GM19372 (cell line): ENCODE measurements around the gene TEPSIN.

Experiments used
- ATAC-seq: cut with Tn5 transposase; IDR thresholded peaks from one replicate; pipeline ENCODE4 v1.9.1; 2021; ENCODE audit warnings: mild to moderate bottlenecking, low read depth, moderate library complexity; ENCODE audit not compliant: unreplicated experiment

Gene TEPSIN

DNA sequence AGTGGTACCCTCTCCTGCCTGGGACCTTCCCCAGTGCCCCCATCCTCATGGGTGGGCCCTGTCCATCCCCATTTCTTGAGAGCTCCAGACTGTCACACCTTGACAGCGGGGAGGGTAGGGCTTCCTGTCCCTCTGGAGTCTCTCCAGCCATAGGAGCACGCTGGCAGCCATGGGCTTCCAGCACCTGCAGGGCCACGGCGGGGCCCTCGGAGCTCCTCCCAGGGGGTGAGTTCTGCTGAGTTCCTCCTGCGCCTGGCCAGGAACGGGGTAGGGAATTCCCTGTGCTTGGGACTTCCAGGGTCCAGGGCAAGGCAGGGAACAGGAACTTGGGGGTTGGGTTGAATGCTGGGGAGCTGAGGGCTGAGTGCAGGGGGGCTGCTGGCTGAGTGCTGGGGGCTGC is 49.8 kb downstream of the TEPSIN start:
- no peak for ATAC-seq

DNA sequence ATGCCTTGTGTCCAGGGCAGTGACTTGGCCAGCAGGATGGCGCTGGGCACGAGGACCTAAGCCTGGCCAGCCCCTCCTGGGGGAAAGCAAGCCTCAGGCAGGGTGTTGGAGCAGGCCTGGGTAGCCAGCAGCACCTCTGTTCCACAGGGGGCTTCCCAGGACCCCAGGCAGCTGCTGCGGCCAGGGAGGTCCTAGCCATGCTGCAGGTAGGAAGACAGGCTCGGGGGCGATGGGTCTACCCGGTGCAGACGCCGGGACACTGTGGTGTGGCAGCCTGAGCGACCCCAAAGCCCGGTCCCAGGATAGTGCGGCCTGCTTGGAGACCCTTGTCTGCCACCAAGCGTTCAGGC is 50.4 kb downstream of the TEPSIN start:
- ATAC-seq, result no peak

DNA sequence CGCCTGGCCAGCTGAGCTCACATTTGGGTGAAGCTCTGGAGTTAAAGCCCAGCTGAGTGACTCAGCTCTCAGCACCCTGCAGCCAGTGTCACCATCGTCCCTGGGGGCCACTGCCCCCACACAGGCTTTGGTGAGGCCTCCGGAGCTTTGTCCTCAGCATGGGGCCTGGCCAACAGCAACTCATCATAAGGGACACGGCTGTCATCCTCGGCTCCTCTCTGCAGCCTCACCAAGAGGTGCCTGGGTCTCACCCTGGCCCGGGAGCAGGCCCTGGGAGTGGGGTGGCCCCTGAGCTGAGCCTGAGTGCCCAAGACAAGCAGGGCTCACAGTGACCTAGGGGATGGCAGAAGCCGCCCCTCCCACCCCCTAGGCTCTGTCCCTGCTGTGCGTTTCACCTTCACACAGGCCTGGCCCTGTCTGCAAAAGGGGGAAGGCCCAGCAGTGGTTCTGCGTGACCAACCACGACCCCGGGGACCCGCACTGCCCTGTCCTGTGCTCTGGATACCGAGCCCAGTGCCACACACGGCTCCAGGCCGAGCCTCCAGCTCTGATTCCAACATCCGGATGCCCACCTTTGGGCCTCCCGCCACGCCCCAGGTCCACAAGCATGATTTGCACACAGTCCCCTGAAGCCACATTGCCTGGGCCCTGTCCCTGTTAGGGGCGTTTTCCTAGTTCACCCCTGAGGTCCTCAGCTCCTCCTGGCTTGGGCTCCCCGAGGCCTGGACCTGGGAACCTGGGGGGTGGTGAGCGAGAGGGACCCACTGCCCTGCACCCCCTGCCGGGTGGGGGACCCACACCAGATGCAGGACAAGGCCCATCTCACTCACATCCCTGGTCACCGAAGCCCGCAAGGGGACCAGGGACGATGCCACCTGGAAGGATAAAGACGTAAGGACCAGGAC is 51.0 kb downstream of the TEPSIN start:
- ATAC-seq, result no peak

- no peak for ATAC-seq
Measured at GRCh38 chr17:81187120-81187519, 51.7 kb downstream of the TEPSIN start.

DNA sequence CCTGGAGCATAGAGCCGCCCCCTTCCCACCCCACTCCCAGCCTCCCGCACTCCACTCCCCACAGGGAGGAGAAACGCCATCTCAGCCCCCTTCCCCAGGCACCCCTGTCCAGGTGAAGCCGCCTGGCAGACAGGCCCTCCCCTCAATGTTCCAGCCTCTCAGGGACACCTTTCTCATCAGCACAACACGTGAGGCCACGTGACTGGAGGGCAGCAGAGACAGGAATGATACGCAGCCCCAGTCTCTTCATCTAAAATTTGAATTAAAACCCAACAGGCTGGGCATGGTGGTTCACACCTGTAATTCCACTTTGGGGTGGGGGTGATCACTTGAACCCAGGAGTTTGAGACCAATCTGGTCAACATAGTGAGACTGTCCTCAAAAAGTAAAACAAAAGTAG is 52.7 kb downstream of the TEPSIN start:
- ATAC-seq, result no peak

- no peak for ATAC-seq
Measured at GRCh38 chr17:81184555-81184954, 54.3 kb downstream of the TEPSIN start.

DNA sequence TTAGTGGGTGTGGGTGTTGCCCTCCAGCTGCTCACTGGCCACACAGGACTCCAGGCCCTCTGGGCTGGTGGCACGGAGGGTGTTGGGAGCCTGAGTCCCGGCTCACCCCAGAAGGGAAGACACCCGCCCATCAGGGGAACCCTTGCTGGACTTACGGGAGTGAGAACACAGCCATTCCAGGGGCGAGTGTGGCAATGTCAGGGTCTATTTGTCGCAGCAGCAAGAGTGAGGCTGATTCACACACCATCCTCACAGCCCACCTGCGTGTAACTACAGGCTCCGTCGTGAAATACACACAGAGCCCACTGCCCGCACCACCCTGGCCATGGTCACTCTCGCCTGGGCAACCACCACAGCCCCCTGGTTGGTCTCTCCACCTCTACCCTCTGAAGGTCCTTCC is 55.0 kb downstream of the TEPSIN start:
- ATAC-seq, result no peak

- no peak for ATAC-seq
Measured at GRCh38 chr17:81183316-81183715, 55.5 kb downstream of the TEPSIN start.

- no peak for ATAC-seq
Measured at GRCh38 chr17:81182596-81182995, 56.3 kb downstream of the TEPSIN start.

- no peak for ATAC-seq
Measured at GRCh38 chr17:81181811-81182185, 57.1 kb downstream of the TEPSIN start.

DNA sequence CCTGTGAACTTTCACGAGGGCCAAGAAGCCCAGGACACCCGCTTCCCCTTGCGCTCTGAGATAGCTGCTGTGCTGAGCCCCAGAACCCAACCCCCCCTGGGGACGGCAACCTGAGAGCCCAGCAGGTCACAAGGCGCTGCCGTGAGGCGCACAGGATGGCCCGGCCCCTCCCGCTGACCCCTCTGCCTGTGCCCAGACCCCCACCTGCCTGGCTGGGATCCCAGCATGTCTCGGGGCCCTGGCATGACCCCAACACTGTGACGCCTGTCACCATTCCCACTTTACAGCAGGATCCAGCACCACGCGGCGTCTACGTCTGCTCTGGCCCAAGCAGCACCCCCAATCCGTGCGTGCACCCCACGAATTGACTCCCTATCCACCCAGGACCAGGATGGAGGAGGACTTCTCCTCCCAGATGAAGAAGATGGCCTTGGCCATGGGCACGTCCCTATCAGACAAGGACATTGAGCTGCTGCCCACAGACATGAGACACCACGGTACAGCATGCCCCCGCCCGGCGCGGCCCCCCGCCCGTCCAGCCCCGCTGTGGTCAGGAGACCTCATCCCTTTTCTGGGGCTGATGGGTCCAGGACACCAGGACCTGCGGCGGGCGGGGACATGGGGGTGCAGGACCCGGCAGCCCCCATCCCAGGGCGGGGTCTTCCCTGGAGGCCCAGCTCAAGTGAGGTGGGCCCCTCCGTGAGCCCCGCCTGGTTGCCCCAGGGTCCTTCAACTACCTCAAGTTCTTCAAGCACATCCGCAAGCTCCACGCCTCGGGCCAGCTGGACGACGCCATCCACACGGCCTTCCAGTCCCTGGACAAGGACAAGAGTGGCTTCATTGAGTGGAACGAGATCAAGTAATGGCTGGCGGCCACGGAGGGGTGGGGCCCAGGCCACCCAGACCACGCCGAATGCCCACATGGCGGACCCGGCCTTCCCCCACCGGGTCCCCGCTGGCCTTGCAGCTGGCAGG is 57.7 kb downstream of the TEPSIN start:
- no peak for ATAC-seq

GRCh38 chr17:81179861-81180260 is 59.0 kb downstream of the TEPSIN start:
- no peak for ATAC-seq

DNA sequence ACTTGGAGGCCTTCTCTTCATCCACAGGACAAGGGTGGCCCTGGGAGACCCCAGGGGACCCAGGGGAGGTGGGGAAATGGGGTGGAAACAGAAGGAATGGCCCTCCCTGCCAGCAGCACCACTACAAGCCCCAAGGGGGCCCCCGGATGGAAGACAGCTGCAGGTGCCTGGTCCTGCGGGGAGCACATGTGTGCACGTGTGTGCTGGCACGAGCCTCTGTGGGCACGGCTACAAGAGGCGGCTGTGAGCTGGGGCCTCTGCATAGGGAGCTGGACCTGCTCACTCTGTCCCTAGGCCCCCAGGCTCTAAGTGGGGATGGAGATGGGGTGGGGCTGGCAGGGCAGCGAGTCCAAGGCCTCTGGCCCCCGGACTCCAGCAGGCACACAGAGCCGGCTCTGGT is 59.6 kb downstream of the TEPSIN start:
- ATAC-seq, result no peak
